PFSK-1 (cell line): ENCODE data around the gene TSGA10IP.

ENCODE experiments used
- FOXP2 ChIP-seq: optimal IDR thresholded peaks from 2 replicates; pipeline ENCODE3; 2011; ENCODE audit warnings: borderline replicate concordance, control low read depth, inconsistent platforms; ENCODE audit not compliant: insufficient read depth; ENCODE audit errors: extremely low read length, extremely low read depth
- POLR2AphosphoS5 ChIP-seq: IDR thresholded peaks from 2 replicates; pipeline ENCODE4 v1.6.1; 2012; ENCODE audit warnings: low read depth, mild to moderate bottlenecking, control low read depth, low read length, moderate library complexity
- REST ChIP-seq, 2 experiments: IDR thresholded peaks; 2 replicates each; pipeline versions ENCODE4 v1.6.1 to v1.8.0; 2011 to 2012; ENCODE audit warnings: low read depth in 2 of 2, low read length in 2 of 2, control low read depth in 1 of 2, inconsistent platforms in 1 of 2, mild to moderate bottlenecking in 1 of 2, moderate library complexity in 1 of 2; ENCODE audit not compliant: insufficient read depth in 1 of 2
- SIN3A ChIP-seq: IDR thresholded peaks from 2 replicates; pipeline ENCODE4 v1.6.1; 2012; ENCODE audit warnings: mild to moderate bottlenecking, low read length, moderate library complexity, borderline replicate concordance; ENCODE audit not compliant: insufficient read depth
- TAF1 ChIP-seq: IDR thresholded peaks from 2 replicates; pipeline ENCODE4 v1.6.1; 2012; ENCODE audit warnings: low read length, control low read depth, borderline replicate concordance; ENCODE audit not compliant: insufficient read depth

The TSGA10IP gene

GRCh38 chr11:65928667-65929066, 16.6 kb upstream of the TSGA10IP start:
- TF ChIP-seq REST (IDR thresholded peaks at IDR 0.05; ENCODE audit: insufficient read depth in 1 of 2, low read depth in 2 of 2, low read length in 2 of 2) = no peak
- no peak for TF ChIP-seq TAF1
- TF ChIP-seq POLR2AphosphoS5 = no peak
- TF ChIP-seq SIN3A = no peak
- TF ChIP-seq FOXP2 = no peak

GRCh38 chr11:65931773-65932557, 13.3 kb upstream of the TSGA10IP start:
- TF ChIP-seq POLR2AphosphoS5 (no peak), TAF1 (no peak), FOXP2 (no peak), SIN3A (no peak), REST (IDR thresholded peaks at IDR 0.05; ENCODE audit: insufficient read depth in 1 of 2, low read depth in 2 of 2, low read length in 2 of 2) (no peak)

- TF ChIP-seq FOXP2 (no peak), SIN3A (no peak), POLR2AphosphoS5 (no peak), TAF1 (no peak), REST (IDR thresholded peaks at IDR 0.05; ENCODE audit: insufficient read depth in 1 of 2, low read depth in 2 of 2, low read length in 2 of 2) (no peak)
These were observed 12.7 kb upstream of the TSGA10IP start for GRCh38 chr11:65932558-65932919.

- no peak for TF ChIP-seq POLR2AphosphoS5
- no peak for TF ChIP-seq SIN3A
- no peak for TF ChIP-seq REST (IDR thresholded peaks at IDR 0.05; ENCODE audit: insufficient read depth in 1 of 2, low read depth in 2 of 2, low read length in 2 of 2)
- no peak for TF ChIP-seq FOXP2
- TF ChIP-seq TAF1 = no peak
These were observed 11.3 kb upstream of the TSGA10IP start for GRCh38 chr11:65934014-65934413.

- TF ChIP-seq FOXP2 (no peak), REST (IDR thresholded peaks at IDR 0.05; ENCODE audit: insufficient read depth in 1 of 2, low read depth in 2 of 2, low read length in 2 of 2) (no peak), TAF1 (no peak), POLR2AphosphoS5 (no peak), SIN3A (no peak)
These were observed 7.5 kb upstream of the TSGA10IP start for GRCh38 chr11:65937766-65938165.
